GM10266 (cell line): ENCODE data around the gene HSPH1.

ENCODE experiments used
- DNase-seq: peaks from one replicate; pipeline ENCODE4 v3.0.0; 2012; ENCODE audit errors: extremely low spot score
- CTCF ChIP-seq: IDR thresholded peaks from 2 replicates; pipeline ENCODE4 v1.5.1; 2012; ENCODE audit warnings: mild to moderate bottlenecking, low read depth; ENCODE audit not compliant: control insufficient read depth, insufficient read depth; ENCODE audit errors: missing control alignments

HSPH1 gene

GRCh38 chr13:31131470-31131961 is 30.2 kb downstream of the HSPH1 start:
- no peak for DNase-seq
- no peak for TF ChIP-seq CTCF

GRCh38 chr13:31129419-31129818 is 32.3 kb downstream of the HSPH1 start:
- no peak for DNase-seq
- no peak for TF ChIP-seq CTCF

- TF ChIP-seq CTCF: no peak
- no peak for DNase-seq
These were observed 37.5 kb downstream of the HSPH1 start for GRCh38 chr13:31124204-31124603.

GRCh38 chr13:31122544-31123260 is 39.0 kb downstream of the HSPH1 start:
- DNase-seq: no peak
- no peak for TF ChIP-seq CTCF

GRCh38 chr13:31122143-31122542 is 39.6 kb downstream of the HSPH1 start:
- DNase-seq: no peak
- no peak for TF ChIP-seq CTCF

- DNase-seq: no peak
- no peak for TF ChIP-seq CTCF
These were observed 40.1 kb downstream of the HSPH1 start for GRCh38 chr13:31121379-31122140.

- DNase-seq: no peak
- TF ChIP-seq CTCF: no peak
These were observed 41.6 kb downstream of the HSPH1 start for GRCh38 chr13:31119966-31120700.
